IPS-NIHi7 (cell line): ENCODE data around the gene EXOC3.

Source experiments
- DNase-seq: peaks from one replicate; pipeline ENCODE4 v3.0.0; 2012; ENCODE audit warnings: mixed read lengths; ENCODE audit errors: extremely low spot score

EXOC3 gene

GRCh38 chr5:425714-426113 lies 17.3 kb upstream of the EXOC3 start:
- no peak for DNase-seq

DNA sequence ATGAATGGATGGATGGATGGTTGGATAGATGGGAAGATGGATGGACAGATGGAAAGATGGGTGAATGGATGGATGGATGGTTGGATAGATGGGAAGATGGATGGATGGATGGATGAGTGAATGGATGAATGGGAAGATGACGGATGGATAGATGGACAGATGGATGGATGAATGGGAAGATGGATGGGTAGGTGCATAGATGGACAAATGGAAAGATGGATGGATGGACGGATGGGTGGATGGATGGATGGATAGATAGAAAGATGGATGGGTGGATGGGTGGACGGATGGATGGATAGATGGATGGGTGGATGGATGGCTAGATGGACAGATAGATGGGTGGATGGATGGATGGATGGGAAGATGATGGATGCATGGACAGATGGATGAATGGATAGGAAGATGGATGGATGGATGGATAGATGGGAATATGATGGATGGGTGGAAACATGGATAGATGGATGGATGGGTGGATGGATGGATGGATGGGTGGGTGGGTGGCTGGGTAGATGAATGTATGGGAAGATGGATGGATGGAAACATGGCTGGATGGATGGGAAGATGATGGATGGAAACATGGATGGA lies 16.5 kb upstream of the EXOC3 start:
- no peak for DNase-seq

- no peak for DNase-seq
These were observed 15.4 kb upstream of the EXOC3 start for GRCh38 chr5:427415-428087.

GRCh38 chr5:428219-428618 lies 14.8 kb upstream of the EXOC3 start:
- DNase-seq, result no peak

DNA sequence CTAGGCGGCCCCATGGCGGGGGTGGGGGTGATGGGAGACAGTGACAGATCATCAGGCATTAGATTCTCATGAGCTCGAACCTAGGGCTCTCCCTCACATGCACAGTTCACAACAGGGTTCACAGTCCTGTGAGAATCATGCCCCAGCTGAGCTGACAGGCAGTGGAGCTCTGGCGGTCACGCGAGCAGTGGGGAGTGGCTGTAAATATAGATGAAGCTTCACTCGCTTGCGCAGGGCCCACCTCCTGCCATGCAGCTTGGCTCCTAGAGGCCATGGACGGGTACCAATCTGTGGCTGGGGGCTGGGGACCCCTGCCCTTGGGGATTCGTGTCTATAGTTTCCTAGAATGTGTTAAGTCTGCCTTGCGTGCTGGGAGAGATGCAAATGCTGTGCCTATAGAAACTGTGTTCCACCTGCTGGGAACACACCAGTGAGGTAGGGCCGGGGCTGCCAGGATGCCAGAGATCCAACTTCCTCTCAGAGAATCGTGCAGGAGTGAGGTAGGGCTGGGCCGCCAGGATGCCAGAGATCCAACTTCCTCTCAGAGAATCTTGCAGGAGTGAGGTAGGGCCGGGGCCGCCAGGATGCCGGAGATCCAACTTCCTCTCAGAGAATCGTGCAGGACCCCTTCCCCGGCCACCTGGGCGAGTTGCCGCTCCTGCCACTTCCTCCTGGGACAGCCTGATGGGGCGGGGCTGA lies 14.1 kb upstream of the EXOC3 start:
- DNase-seq, result no peak

DNA sequence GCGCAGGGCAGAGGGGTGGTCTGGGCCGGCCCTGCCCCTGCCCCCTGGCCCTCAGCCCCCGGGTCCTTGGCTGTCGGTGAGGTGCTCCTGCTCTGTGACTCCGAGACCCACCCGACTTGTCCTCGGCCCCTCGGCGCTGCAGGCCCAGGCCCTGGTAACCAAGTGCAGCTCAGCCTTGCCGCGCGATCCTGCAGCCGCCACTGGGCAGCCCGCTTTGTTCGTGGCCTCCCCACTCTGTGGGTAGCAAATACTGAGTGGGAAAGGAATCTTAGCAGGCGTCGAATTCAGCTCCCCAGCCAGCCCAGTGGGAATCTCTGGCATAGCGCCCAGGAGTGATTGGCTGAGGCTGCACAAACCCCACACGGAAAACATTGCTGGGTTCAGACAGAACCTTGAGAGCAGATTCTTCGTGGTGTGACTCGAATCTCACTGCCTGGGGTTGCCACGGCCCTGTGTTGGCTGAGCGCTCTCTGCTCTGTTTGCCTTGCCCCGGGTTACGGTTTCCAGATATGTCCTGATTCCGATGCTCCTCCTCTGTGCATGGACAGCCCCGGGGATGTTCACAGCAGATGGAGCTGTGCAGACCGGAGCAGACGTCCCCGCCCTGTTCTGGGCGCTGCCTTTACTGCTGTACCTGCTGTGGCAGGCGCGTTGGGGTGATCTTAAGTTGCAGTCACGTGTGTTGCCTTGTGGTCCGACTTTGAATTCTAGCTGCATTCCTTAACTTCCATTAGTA lies 13.4 kb upstream of the EXOC3 start:
- no peak for DNase-seq

GRCh38 chr5:430214-430925 lies 12.6 kb upstream of the EXOC3 start:
- no peak for DNase-seq

GRCh38 chr5:431001-431710 lies 11.8 kb upstream of the EXOC3 start:
- peak; percentile 90 for DNase-seq

DNA sequence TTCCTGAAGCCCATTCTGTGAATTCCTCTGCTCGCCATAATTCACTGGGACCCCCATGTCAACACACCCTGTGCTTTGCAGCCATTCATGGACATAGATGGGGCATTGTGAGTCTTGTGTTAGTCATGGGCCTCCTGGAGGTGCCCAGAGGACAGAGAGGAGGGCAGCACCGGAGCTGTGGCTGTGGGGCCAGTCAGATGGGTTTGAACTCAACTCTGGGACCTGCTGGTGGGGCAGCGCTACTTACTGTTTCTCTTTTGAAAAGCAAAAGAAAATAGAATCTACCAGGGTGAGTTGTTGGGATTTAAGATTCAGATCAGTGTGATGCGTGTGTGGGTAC lies 11.3 kb upstream of the EXOC3 start:
- no peak for DNase-seq

- no peak for DNase-seq
These were observed 10.6 kb upstream of the EXOC3 start for GRCh38 chr5:432201-432927.

GRCh38 chr5:432928-433791 lies 9.8 kb upstream of the EXOC3 start:
- no peak for DNase-seq

GRCh38 chr5:433836-434235 lies 9.1 kb upstream of the EXOC3 start:
- DNase-seq, result no peak

DNA sequence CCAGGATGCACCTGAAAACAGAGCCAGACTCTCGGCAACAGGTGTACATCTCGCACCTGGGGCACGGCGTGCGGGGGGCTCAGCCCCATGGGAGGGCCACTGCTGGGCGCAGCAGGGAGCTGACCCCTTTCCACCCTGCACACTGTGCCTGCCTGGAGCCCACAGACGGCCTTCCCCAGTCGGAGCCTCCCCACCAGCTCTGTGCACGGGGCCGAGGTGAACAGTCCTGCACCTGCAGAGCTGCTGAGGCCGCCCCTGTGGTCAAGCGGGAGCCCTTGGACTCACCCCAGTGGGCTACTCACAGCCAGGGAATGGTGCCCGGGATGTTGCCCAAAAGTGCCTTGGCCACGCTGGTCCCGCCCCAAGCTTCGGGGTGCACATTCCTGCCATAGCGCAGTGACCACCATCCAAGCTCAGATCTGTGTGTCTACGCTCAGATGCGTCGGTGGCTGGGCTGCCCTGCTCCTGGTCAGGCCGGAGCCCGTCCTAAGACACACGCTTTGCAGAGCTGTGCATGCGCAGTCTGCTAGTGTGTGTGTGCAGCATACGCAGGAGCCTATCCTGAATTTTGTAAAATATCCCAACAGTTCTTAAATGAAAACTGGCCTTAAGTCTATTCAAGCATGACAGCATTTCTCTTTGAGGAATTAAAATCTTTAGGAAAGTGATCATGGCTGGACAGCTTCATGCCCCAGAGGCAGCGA lies 8.4 kb upstream of the EXOC3 start:
- no peak for DNase-seq

DNA sequence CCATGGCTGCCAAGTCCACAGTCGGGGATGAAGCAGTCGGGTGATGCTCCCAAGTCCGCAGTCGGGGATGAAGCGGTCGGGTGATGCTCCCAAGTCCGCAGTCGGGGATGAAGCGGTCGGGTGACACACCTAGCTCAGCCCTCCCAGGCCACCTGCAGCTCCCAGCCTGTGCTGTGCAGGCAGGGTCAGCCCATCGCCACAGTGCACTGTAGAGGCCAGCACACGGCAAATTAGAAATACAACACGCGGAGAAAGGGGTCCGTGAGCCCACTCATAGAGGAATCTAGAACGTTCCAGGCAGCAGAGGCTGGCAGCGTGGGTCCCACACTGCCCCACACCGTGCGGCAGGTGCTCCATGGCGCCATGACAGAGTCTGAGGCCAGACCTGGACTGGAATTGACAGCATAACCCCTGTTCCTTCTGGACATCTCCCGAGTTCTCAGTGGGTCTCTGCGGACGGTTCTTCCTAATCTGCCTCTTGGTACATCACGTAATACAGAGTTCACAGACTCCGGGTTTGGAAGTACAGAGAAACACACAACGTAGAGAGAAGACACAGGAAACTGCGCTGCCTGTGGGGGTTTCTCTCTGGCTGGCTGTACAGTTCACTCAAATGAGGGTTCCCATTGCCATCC lies 7.7 kb upstream of the EXOC3 start:
- DNase-seq, result no peak

DNA sequence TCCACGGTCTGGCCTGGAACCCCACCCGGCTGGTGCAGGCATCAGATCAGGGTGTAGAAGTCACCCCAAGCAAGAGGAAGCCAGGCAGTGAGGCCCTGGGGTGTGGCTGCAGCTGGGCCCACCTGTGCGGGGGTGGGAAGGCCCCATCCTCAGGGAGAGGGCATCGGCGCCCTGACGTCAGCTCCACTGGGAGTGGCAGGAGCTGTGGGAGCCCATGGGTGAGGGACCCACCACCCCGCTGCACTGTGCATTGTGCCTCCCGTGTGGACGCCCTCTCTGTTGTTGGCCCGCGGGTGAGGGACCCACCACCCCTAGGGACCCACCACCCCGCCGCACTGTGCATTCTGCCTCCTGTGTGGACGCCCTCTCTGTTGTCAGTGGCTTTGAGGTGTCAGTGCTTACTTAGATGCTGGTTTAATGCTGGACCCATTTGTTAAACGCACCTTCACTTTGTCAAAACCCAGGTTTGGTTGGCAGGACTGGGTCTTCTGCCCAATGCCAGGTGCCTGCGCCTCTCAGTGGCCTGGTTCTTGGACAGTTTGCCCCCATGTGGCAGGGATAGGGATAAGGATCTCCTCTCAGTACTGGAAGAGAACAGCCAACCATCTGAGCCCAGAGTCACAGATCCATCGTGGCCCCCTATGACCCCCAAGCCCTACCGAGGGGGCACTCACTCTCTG lies 6.9 kb upstream of the EXOC3 start:
- peak; percentile 49 for DNase-seq

GRCh38 chr5:436641-436975 lies 6.4 kb upstream of the EXOC3 start:
- no peak for DNase-seq

- DNase-seq, result no peak
These were observed 5.7 kb upstream of the EXOC3 start for GRCh38 chr5:437281-437771.

- DNase-seq, result no peak
These were observed 4.4 kb upstream of the EXOC3 start for GRCh38 chr5:438481-438981.
